ENCODE data around the gene SYNGR3. TPM values are rescaled to one million over a fixed set of nuclear protein-coding genes. Genes with fewer than 3 reads are reported as not detected.

SYNGR3 gene
- total and polyA plus RNA-seq, 2 of the 13 experiments (the other 11 are each of a cell fraction or from before 2014, with no cell fraction given) = 0.97 to 5.7 TPM

DNA sequence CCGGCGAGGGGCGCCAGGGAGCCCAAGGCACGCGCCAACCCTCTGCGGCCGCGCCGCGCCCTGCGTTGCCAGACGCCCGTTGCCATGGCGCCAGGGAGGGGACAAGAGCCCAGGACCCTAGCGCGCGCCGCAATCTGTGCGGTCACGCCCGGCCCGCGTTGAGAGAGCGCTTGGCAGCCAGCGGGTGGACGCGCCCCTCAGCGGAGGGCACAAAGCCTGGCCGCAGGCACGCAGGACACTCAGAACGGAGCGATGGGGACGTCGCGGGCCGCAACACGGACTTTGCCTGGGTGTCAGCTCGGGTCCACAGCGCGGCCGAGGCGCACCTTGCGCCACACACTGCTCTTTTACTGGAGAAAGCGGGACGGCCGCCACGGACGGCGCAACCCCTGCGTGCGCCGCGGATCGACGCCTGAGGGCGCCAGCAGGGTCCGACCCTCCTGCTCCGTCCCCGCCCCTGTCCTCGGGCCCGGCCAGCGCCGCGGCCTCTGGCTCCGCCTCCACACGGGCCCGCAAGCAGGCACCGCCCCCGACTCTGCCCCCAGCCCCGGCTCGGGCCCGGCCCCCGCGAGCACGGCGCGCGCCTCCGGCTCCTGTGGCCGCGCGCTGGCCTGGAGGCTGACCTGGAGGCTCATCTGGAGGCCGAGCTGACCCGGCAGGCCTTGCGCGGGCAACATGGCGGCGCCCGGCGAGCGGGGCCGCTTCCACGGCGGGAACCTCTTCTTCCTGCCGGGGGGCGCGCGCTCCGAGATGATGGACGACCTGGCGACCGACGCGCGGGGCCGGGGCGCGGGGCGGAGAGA is 6.0 kb upstream of the SYNGR3 start, which contains the start of gene GFER (continued):
- TF ChIP-seq PHF5A (CRISPR knock-in tag; IDR thresholded peaks at IDR 0.05; ENCODE audit: low read depth, unreplicated experiment) (peak; percentile 84), SMARCC2 (IDR thresholded peaks at IDR 0.05) (no peak), ZNF274 (CRISPR knock-in tag; IDR thresholded peaks at IDR 0.05) (no peak; the same call in 1 of the 2 replicates), MTA3 (CRISPR knock-in tag; IDR thresholded peaks at IDR 0.05) (no peak), NFE2L1 (CRISPR knock-in tag; IDR thresholded peaks at IDR 0.05; ENCODE audit: borderline replicate concordance) (peak; percentile 40; the same call in 1 of the 2 replicates), ZFP36L2 (CRISPR knock-in tag; IDR thresholded peaks at IDR 0.05) (no peak), ZNF12 (CRISPR knock-in tag; IDR thresholded peaks at IDR 0.05) (no peak), CBX2 (IDR thresholded peaks at IDR 0.05; ENCODE audit: low read depth, low read length) (no peak), CBX2 (CRISPR knock-in tag; IDR thresholded peaks at IDR 0.05; ENCODE audit: low read depth) (no peak), ZSCAN31 (CRISPR knock-in tag; IDR thresholded peaks at IDR 0.05; ENCODE audit: low read depth) (no peak; the same call in 1 of the 2 replicates), SRSF9 (IDR thresholded peaks at IDR 0.05; ENCODE audit: borderline replicate concordance, insufficient read depth, low read depth, low read length, poor library complexity, severe bottlenecking) (no peak), ZNF496 (CRISPR knock-in tag; IDR thresholded peaks at IDR 0.05; ENCODE audit: insufficient replicate concordance) (no peak), ZNF17 (CRISPR knock-in tag; IDR thresholded peaks at IDR 0.05) (no peak), GPN1 (CRISPR knock-in tag; IDR thresholded peaks at IDR 0.05; ENCODE audit: borderline replicate concordance) (no peak), AGO1 (IDR thresholded peaks at IDR 0.05; ENCODE audit: low read depth, low read length, poor library complexity, severe bottlenecking) (peak; percentile 97), XBP1 (CRISPR knock-in tag; IDR thresholded peaks at IDR 0.05) (no peak), ETV5 (CRISPR knock-in tag; IDR thresholded peaks at IDR 0.05; ENCODE audit: borderline replicate concordance) (peak; percentile 5; the same call in 1 of the 2 replicates), ZNF224 (CRISPR knock-in tag; IDR thresholded peaks at IDR 0.05) (no peak), ONECUT2 (CRISPR knock-in tag; IDR thresholded peaks at IDR 0.05) (no peak), FLYWCH1 (CRISPR knock-in tag; IDR thresholded peaks at IDR 0.05) (no peak), CHCHD3 (CRISPR knock-in tag; IDR thresholded peaks at IDR 0.05) (no peak), ZFAT (CRISPR knock-in tag; conservative IDR thresholded peaks at IDR 0.05) (no peak)
- TF ChIP-seq, protein P1, sequence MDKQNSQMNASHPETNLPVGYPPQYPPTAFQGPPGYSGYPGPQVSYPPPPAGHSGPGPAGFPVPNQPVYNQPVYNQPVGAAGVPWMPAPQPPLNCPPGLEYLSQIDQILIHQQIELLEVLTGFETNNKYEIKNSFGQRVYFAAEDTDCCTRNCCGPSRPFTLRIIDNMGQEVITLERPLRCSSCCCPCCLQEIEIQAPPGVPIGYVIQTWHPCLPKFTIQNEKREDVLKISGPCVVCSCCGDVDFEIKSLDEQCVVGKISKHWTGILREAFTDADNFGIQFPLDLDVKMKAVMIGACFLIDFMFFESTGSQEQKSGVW (CRISPR knock-in tag; IDR thresholded peaks at IDR 0.05; ENCODE audit: borderline replicate concordance) = no peak
- TF ChIP-seq, protein P2, sequence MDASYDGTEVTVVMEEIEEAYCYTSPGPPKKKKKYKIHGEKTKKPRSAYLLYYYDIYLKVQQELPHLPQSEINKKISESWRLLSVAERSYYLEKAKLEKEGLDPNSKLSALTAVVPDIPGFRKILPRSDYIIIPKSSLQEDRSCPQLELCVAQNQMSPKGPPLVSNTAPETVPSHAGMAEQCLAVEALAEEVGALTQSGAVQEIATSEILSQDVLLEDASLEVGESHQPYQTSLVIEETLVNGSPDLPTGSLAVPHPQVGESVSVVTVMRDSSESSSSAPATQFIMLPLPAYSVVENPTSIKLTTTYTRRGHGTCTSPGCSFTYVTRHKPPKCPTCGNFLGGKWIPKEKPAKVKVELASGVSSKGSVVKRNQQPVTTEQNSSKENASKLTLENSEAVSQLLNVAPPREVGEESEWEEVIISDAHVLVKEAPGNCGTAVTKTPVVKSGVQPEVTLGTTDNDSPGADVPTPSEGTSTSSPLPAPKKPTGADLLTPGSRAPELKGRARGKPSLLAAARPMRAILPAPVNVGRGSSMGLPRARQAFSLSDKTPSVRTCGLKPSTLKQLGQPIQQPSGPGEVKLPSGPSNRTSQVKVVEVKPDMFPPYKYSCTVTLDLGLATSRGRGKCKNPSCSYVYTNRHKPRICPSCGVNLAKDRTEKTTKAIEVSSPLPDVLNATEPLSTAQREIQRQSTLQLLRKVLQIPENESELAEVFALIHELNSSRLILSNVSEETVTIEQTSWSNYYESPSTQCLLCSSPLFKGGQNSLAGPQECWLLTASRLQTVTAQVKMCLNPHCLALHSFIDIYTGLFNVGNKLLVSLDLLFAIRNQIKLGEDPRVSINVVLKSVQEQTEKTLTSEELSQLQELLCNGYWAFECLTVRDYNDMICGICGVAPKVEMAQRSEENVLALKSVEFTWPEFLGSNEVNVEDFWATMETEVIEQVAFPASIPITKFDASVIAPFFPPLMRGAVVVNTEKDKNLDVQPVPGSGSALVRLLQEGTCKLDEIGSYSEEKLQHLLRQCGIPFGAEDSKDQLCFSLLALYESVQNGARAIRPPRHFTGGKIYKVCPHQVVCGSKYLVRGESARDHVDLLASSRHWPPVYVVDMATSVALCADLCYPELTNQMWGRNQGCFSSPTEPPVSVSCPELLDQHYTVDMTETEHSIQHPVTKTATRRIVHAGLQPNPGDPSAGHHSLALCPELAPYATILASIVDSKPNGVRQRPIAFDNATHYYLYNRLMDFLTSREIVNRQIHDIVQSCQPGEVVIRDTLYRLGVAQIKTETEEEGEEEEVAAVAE (CRISPR knock-in tag; IDR thresholded peaks at IDR 0.05; ENCODE audit: borderline replicate concordance) = no peak; the same call in 1 of the 2 replicates
- TF ChIP-seq, protein P3, sequence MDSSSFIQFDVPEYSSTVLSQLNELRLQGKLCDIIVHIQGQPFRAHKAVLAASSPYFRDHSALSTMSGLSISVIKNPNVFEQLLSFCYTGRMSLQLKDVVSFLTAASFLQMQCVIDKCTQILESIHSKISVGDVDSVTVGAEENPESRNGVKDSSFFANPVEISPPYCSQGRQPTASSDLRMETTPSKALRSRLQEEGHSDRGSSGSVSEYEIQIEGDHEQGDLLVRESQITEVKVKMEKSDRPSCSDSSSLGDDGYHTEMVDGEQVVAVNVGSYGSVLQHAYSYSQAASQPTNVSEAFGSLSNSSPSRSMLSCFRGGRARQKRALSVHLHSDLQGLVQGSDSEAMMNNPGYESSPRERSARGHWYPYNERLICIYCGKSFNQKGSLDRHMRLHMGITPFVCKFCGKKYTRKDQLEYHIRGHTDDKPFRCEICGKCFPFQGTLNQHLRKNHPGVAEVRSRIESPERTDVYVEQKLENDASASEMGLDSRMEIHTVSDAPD (CRISPR knock-in tag; IDR thresholded peaks at IDR 0.05) = no peak

Measured in HepG2 (cell line).